PFSK-1 (cell line): Measurements from ENCODE around the gene CD40LG.

ENCODE experiments used
- TAF1 ChIP-seq: IDR thresholded peaks from 2 replicates; pipeline ENCODE4 v1.6.1; 2012; ENCODE audit warnings: low read length, control low read depth, borderline replicate concordance; ENCODE audit not compliant: insufficient read depth
- TF ChIP-seq, protein P1 (sequence below), 2 experiments: IDR thresholded peaks; 2 replicates each; pipeline versions ENCODE4 v1.6.1 to v1.8.0; 2011 to 2012; ENCODE audit warnings: low read depth in 2 of 2, low read length in 2 of 2, control low read depth in 1 of 2, inconsistent platforms in 1 of 2, mild to moderate bottlenecking in 1 of 2, moderate library complexity in 1 of 2; ENCODE audit not compliant: insufficient read depth in 1 of 2

GRCh38 chrX:136708348-136708747, 60.4 kb downstream of the CD40LG start:
- no peak for TF ChIP-seq TAF1
- TF ChIP-seq, protein P1, sequence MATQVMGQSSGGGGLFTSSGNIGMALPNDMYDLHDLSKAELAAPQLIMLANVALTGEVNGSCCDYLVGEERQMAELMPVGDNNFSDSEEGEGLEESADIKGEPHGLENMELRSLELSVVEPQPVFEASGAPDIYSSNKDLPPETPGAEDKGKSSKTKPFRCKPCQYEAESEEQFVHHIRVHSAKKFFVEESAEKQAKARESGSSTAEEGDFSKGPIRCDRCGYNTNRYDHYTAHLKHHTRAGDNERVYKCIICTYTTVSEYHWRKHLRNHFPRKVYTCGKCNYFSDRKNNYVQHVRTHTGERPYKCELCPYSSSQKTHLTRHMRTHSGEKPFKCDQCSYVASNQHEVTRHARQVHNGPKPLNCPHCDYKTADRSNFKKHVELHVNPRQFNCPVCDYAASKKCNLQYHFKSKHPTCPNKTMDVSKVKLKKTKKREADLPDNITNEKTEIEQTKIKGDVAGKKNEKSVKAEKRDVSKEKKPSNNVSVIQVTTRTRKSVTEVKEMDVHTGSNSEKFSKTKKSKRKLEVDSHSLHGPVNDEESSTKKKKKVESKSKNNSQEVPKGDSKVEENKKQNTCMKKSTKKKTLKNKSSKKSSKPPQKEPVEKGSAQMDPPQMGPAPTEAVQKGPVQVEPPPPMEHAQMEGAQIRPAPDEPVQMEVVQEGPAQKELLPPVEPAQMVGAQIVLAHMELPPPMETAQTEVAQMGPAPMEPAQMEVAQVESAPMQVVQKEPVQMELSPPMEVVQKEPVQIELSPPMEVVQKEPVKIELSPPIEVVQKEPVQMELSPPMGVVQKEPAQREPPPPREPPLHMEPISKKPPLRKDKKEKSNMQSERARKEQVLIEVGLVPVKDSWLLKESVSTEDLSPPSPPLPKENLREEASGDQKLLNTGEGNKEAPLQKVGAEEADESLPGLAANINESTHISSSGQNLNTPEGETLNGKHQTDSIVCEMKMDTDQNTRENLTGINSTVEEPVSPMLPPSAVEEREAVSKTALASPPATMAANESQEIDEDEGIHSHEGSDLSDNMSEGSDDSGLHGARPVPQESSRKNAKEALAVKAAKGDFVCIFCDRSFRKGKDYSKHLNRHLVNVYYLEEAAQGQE (IDR thresholded peaks at IDR 0.05; ENCODE audit: insufficient read depth in 1 of 2, low read depth in 2 of 2, low read length in 2 of 2): no peak
